HG03060 (cell line): Measurements from ENCODE around the gene DBP.
"Not testable (repeated sequence)": the region's sequence is repeated elsewhere in the genome, so short reads cannot be mapped to it uniquely, and the experiment has no call there.

Experiments used
- ATAC-seq: cut with Tn5 transposase; IDR thresholded peaks from one replicate; pipeline ENCODE4 v1.9.1; 2021; ENCODE audit warnings: low read depth, moderate number of reproducible peaks; ENCODE audit not compliant: unreplicated experiment

The DBP gene, protein sequence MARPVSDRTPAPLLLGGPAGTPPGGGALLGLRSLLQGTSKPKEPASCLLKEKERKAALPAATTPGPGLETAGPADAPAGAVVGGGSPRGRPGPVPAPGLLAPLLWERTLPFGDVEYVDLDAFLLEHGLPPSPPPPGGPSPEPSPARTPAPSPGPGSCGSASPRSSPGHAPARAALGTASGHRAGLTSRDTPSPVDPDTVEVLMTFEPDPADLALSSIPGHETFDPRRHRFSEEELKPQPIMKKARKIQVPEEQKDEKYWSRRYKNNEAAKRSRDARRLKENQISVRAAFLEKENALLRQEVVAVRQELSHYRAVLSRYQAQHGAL

DNA sequence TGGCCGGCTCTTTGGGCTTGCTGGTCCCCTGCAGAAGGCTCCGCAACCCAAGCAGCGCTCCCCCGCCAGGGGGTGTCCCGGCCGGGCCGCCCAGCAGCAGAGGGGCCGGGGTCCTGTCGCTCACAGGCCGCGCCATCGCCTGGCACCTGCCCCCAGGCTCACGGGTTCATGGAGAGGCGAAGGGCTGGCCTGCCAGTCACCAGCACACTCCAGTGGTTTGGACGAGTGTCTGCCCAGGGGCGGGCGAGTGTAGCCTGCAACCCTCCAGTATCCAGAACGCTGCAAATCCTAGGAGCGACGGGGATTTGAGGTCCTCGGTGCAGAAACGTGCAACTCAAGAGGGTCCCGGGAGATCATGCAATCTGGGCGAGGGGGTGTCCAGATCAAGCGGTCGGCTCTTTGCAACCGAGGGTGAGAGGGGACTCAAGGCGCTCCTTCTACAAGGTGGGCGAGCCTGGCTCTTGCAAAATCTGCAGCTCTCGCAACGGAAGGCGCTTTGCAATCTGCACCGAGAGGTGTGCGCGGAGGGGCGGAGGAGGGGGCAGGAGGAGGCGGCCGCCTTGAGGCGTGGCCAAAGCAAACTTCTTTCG lies at the start of gene DBP:
Gene DBP (minus strand): TSS at position 521 of the 590 bp plus-strand sequence. CDS start 385 bp downstream, at position 136.
- ATAC-seq: no peak

DNA sequence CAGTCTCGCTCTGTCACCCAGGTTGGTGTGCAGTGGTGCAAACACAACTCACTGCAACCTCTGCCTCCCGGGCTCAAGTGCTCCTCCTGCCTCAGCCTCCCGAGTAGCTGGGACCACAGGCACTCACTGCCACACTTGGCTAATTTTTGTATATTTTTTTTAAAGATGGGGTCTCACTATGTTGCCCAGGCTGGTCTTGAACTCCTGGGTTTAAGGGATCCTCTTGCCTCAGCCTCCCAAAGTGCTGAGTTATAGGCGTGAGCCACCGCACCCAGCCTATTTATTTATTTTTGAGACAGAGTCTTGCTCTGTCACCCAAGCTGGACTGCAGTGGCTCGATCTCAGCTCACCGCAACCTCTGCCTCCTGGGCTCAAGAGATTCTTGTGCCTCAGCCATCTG lies 49.5 kb upstream of the DBP start:
- ATAC-seq: not testable (repeated sequence)

DNA sequence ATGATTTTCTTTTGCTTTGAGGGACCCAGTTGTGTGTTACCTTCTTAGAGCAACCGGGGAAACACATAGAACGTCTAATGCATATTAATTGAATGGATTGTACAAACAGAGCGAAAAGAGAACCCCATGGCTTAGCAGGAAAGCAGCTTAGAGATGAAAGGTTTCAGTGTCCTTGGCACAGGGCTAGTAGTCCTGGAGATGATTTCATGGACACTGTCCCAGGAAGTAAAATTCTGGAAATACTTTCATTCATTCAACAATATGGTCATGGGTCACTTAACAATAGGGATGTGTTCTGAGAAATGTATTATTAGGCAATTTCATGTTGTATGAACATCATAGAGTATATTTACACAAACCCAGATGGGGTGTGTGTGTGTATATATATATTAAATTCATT lies 48.9 kb upstream of the DBP start:
- no peak for ATAC-seq

DNA sequence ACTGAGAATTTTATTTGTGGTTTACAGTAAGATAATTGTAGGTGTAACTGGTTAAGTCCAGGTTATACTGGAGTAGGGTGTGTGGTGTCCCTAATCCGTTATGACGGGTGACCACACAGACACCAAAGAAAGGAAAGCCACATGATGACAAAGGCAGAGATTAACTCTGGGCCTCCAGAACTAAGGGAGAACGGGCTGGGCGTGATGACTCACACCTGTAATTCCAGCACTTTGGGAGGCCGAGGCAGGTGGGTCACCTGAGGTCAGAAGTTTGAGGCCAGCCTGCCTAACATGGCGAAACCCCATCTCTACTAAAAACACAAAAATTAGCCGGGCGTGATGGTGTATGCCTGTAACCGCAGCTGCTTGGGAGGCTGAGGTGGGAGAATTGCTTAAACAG lies 48.4 kb upstream of the DBP start:
- ATAC-seq: no peak

DNA sequence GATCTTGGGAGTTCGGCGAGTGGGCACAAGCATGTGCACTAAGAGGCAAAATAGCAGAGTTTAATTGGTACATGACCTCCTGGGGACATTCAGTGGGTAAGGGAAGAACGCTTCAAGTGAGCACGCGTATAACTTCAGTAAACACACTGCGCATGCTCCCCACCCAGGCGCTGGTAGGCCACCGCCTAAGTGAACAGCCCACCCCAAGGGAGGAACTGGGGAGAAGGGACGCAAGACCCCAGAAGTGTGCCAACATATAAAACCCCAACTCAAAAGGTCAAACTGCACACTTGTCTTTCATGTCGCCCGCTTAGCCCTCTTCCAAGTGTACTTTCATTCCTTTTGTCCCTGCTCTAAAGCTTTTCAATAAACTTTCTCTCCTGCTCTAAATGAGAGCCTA lies 46.2 kb upstream of the DBP start:
- no peak for ATAC-seq

DNA sequence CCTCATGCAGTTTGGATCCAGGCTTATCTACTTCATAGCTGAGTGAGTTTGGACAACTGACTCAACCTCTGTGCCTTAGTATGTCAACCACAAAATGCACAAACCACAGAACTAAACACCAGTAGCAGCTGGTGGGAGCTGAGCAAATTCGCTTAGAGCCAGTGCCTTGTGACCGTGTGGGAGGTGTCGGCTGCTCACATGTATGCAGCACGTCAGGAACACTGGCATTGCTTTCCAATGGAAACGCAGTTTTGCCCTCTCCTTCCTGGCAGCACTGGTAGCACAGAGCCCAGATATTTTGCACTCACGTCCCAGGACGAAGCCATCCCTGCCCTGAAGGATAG lies 43.9 kb upstream of the DBP start:
- ATAC-seq: no peak

DNA sequence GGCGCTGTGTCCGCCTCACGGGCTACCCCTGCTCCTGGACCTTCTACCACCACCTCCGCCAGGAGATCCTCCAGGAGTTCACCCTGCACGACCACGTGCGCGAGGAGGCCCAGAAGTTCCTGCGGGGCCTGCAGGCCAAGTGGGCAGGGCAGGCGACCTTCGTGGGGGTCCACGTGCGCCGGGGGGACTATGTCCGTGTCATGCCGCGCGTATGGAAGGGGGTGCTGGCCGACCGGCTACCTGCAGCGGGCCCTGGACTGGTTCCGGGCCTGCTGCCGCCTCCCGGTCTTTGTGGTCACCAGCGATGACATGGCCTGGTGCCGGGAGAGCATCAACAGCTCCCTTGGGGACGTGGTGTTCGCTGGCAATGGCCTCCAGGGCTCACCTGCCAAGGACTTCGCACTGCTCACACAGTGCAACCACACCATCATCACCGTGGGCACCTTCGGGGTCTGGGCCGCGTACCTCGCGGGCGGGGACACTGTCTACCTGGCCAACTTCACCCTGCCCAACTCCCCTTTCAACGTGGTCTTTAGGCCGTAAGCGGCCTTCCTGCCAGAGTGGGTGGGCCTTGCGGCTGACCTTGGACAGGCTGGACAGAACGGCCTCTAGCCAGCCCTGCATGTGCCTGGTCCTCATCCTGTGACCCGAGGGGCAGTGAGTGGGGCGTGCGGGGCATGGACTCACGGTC lies 43.4 kb upstream of the DBP start:
- no peak for ATAC-seq

DNA sequence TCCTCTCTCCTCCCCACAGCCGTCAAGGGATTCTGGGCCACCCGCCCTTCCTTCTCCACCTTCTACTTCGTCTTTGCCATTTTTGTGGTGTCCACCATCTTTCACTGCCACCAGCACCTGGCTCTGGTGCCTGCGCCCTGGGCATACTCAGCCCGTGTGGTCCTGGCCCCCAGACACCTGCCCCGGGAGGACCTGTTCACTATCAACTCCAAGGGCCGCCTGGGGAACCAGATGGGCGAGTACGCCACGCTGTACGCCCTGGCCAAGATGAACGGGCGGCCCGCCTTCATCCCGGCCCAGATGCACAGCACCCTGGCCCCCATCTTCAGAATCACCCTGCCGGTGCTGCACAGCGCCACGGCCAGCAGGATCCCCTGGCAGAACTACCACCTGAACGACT lies 42.8 kb upstream of the DBP start:
- ATAC-seq: not testable (repeated sequence)

DNA sequence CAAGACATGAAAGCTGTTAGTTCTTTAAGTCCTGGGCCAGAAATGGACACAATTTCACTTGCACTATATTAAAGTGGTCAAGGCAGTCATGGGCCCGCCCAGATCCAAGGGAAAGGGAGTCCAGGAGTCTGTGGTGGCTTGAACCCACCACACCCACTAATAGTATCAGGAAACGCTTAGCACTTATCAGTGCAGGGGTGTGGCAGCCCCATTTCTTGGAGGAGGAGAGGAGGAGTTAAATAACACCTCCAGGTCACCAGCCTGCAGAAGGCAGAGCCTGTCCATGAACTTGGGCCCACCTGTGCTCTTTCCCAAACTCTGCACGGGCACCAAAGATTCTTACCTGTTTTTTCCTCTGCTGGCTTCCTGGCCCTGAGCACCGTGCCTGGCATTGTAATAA lies 41.0 kb upstream of the DBP start:
- ATAC-seq: no peak

DNA sequence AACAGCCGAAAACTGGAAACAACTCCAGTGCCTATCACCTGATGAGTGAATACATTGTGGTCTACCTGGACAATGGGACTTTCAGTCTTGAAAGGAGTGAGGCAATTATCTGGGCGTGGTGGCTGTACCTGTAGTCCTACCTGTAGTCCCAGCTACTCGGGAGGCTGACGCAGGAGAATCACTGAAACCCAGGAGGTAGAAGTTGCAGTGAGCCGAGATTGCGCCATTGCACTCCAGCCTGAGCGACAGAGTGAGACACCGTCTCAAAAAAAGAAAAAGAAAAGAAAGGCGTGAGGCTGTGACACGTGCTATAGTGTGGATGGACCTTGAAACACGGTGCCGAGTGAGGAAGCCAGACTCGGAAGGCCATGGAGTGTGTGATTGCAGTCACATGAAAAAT lies 39.7 kb upstream of the DBP start:
- ATAC-seq: no peak

DNA sequence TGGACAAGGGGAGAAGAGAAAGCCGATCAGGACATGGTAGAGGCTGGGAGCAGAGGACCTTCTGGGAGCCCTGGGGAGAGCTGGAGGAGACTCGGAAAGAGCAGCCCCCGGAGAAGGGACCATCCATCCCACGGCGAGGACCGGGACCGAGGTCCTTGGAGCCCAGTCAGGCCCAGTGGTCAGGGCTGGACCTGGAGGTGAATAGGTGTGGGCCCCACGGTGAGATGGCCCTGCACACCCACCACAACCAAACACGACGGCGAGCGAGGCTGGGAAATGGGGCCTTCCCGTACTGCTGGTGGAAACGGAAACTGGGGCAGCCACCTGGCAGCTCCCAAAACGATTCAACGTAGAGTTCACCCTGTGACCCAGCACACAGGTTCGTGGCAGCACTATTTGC lies 39.3 kb upstream of the DBP start:
- no peak for ATAC-seq

DNA sequence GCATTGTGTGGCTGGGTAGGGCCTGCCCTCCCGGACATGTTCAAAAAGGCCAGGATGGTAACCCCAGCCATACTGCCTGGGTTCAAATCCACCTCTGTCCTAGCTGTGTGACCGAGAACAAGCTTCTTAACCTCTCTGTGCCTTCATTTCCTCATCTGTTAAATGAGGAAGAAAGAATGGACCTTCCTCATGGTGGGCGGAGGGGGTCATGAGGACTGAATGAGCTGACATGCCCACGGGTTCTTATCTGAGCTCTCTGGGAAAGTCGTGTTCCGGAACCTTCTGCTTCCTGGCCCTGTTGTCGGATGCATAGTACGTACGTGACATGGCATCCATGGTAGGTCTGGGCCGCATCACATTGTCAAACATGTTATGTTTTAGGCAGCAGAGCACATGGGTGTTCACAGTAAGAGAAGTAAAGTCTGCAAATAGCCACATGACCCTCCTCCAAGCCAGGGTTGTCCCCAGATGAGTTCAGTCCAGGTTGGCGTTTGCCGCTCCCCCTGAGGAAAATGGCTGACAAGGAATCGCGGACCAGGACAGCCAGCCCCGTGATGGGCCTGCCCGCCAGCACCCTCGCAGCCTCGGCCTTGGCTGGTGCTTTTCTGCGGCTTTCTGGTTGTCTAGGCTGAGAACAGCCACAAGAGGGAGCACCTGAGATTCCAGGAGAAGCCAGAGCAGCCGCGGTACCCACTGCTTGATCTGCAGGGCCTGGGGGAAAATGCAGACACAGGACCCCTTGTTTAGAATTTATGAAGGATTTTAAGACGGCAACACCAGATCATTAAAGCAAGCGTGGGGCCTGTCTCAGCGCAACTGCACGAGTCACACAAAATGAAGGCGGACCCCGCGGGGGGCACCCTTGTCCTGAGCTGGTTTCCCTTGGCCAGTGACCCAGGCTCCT lies 38.0 kb upstream of the DBP start:
- ATAC-seq: no peak

DNA sequence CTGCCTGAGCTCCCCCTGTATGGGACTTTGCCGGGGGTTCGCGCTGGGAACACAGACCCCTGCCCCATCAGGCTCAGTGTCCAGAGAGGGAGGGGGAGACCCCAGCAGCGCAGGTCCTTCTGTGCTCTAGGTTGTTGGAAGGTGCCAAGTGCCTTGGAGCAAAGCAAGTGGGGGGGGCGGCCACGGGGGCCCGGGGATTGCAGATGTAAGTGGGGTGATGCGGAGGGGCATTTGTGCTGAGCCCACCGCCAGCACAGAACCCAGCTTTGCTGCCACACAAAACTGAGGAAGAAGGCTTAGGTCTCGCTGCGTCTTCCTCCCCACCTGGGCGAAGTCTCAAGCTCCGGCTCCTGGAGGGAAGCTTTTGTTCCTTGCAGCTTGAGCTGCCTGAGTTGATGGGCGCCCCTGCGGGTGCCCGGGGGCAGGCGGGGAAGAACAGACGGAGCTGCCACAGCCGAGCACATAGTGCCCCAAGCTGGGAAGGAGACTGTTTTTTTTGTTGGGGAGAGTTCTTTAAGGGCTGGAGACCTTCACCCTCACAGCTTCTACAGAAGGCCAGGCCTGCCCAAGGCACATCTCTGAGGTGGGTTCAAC lies 37.1 kb upstream of the DBP start:
- no peak for ATAC-seq

DNA sequence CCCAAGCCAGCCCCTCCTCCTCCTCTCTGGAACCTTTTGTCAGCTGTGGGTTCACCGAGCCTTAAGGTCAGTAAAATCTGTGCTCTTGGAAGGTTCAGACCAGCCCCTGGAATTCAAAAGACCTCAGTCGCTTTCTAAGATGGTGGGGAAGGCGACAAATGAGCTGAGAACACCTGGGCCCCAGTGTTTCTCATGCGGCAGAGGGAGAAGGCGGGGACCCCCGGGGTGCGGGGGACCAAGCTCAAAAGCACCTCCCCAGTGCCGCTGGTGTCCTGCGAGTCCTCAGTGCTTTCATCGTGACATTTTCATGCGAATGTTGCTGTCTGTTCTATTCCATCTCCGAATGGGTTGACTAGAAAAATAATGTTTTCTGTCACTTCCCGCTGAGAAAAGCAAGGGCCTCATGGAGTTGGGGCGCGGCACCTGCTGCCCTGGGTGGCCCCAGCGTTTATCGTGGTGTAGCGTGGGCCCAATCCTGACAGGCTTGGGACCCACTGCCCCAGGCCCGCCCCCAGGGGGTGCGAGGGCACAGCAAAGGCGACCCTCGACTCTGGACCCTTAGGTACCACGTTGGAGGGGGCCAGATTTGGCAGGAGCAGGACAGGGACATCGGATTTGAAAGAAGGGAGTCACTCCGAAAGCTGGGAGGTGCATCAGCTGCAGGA lies 36.4 kb upstream of the DBP start:
- ATAC-seq: no peak

DNA sequence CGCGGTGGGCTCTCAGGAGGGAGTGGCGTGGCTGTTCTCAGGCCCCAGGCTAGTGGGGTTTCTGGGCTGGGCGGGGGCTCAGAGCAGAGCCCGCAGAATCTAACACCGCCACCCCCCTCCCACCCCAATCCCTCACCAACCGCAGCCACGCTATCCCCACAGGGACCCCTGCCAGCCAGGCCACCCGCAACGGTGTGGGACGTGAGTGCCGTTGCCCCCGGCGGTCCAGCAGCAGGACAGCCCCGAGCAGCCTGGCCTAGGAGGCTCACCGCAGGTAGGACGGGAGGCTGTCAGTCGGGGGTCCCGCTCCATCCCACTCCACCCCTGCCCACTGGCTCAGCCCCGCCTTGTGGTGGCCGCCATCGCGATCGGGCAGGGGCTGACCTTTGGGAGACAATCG lies 35.8 kb upstream of the DBP start, which contains the start of gene NTN5:
Gene NTN5 (minus strand): TSS at position 24 of the 400 bp plus-strand sequence. CDS start 2,031 bp downstream, outside the sequence.
- no peak for ATAC-seq

DNA sequence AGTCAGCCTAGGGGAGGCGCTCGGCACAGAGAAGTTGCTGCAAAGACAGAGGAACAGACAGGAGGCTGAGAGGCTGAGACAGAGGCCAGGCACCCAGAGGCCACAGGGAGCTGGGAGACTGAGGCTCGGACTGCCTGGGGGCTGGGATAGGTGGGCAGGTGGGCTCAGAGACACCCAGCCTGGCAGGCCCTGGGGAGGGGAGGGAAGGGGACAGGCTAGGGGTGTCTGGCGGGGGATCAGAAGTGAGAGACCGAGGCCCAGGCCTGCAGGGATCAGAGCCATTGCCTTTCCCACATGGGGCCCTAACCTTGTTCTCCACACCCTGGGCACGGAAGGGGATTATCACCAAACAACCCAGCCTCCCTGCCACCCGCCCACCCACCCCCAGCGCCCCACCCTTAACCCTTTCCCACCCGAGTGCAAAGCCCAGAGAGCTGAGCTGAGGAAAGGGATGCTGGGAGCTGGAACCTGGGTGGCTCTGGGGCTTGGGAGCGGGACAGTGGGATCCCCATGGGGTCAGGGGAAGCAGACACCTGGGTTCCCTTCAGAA lies 34.3 kb upstream of the DBP start:
- ATAC-seq: no peak

DNA sequence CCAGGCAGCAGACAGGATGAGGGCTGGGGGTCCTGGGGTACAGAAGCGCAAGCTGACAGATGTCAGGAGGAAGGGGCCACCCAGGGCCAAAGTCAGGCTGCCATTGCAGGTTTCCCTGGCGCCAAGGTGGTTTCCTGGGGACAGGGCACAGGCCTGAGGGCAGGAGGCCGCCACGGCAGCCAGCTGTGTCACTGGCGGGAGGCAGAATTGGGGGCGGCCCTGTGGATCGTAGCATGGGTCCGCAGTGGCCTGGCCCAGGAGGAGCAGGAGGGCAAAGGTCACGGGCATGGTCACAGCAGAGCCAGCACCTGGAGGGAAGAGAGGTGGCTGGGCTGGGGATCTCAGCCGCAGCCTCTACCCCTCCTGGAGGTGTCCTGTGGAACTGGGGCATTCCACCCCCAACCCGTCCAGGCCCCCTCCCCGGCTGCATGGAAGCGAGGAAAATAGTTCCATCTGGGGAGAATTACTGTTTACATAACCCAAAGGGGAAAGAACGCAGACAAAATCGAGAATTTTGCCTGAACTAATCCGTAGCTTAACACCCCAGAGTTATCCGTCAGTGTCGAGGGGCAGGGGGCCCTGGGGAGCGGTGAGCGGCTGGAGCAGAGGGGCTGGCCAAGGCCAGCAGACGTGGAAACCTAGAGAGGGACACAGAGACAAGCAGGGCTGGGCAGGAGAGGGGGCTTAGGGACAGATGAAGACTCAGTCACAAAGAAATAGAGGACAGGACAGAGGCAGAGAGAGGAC lies 33.7 kb upstream of the DBP start:
- no peak for ATAC-seq

DNA sequence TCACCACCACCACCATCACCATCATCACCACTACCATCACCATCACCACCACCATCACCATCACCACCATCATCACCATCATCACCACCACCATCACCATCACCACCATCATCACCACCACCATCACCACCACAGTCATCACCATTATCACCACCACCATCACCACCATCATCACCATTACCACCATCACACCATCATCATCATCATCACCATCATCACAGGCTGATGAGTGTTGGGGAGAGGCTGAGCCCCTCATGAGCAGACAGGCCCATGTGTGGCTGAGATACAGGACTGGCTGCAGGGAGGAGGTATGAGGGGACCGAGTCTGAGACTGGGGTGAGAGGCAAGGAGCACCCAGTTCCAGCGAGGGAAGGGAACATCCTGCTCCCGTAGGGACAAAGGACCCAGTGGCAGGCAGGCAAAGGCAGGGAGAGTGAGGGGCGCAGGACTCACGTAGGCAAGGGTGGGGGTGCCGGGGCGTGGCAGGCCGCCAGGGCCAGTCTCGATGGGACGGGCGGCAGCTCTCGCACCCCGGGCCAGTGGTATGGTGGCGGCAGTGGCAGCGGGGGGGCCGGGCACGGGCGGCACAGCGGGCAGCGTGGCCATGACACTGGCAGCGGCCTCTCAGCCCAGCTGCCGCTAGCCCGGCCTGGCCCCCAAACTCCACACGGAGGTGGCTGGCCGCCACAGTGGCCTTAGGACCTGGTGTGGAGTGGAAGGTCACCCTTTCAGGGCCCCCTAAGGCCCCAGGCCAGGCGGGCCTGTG lies 32.9 kb upstream of the DBP start:
- ATAC-seq: no peak
